C4-2B (cell line): Measurements from ENCODE around the gene PREB.
A peak's percentile ranks its signal among the peaks of the same experiment; 100 is the strongest.
"Not testable (repeated sequence)": the region's sequence is repeated elsewhere in the genome, so short reads cannot be mapped to it uniquely, and the experiment has no call there.

Experiments used
- H3K27ac ChIP-seq: fragments of 450-650 bp; 2 replicates; pipeline ENCODE4 v1.5.1; 2017
- CTCF ChIP-seq: fragments of 450-650 bp; conservative IDR thresholded peaks from 2 replicates; pipeline ENCODE4 v1.5.1; 2017; ENCODE audit warnings: mild to moderate bottlenecking
- ZFX ChIP-seq: fragments of 450-650 bp; IDR thresholded peaks from 2 replicates; pipeline ENCODE4 v1.6.1; 2017

The PREB gene

GRCh38 chr2:27133905-27134780 lies at the start of gene PREB:
Gene PREB, minus strand, starts transcription at chr2:27134636. Its CDS starts 215 bp downstream, at chr2:27134421.
- TF ChIP-seq CTCF (no peak), ZFX (no peak; the same call in 1 of the 2 replicates)
- H3K27ac ChIP-seq: peak within 1 kb of the TSS; percentile 86

- H3K27ac ChIP-seq: no peak overlapping the region
- TF ChIP-seq ZFX: no peak
- TF ChIP-seq CTCF: no peak
Observed at GRCh38 chr2:27184115-27184514, 49.7 kb upstream of the PREB start.

- no peak for TF ChIP-seq CTCF
- TF ChIP-seq ZFX: no peak
- H3K27ac ChIP-seq: no peak overlapping the region
Observed at GRCh38 chr2:27182346-27182745, 47.9 kb upstream of the PREB start.

GRCh38 chr2:27179344-27180000 lies 45.0 kb upstream of the PREB start:
- no peak for TF ChIP-seq ZFX
- no peak for TF ChIP-seq CTCF
- H3K27ac ChIP-seq: no peak overlapping the region

GRCh38 chr2:27178469-27178868 lies 44.0 kb upstream of the PREB start:
- TF ChIP-seq CTCF: no peak
- no peak for TF ChIP-seq ZFX

GRCh38 chr2:27177441-27178351 lies 43.3 kb upstream of the PREB start:
- H3K27ac ChIP-seq: no peak overlapping the region
- TF ChIP-seq ZFX (no peak), CTCF (no peak)

More at GRCh38 chr2:27178469-27178868, 44.0 kb upstream of the PREB start:
- H3K27ac ChIP-seq: no peak overlapping the region

GRCh38 chr2:27175781-27176180 lies 41.3 kb upstream of the PREB start:
- not testable (repeated sequence) for H3K27ac ChIP-seq
